Hypothalamus (tissue), 51 donors: ENCODE data around the gene SNUPN.
A peak's percentile ranks its signal among the peaks of the same experiment; 100 is the strongest.
"Not testable (repeated sequence)": the region's sequence is repeated elsewhere in the genome, so short reads cannot be mapped to it uniquely, and the experiment has no call there.

Experiments used
- DNase-seq, 51 donors: peaks; one replicate each; lab custom pipeline; 2025; lab: John Stamatoyannopoulos, UW

SNUPN gene

DNA sequence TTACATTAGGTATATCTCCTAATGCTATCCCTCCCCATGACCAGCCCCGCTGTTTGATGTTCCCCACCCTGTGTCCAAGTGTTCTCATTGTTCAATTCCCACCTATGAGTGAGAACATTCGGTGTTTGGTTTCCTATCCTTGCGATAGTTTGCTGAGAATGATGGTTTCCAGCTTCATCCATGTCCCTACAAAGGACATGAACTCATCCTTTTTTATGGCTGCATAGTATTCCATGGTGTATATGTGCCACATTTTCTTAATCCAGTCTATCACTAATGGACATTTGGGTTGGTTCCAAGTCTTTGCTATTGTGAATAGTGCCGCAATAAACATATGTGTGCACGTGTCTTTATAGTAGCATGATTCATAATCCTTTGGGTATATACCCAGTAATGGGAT lies 39.1 kb downstream of the SNUPN start:
- not testable (repeated sequence) for DNase-seq

- DNase-seq = no peak
Measured at GRCh38 chr15:75584121-75584520, 41.4 kb downstream of the SNUPN start.

DNA sequence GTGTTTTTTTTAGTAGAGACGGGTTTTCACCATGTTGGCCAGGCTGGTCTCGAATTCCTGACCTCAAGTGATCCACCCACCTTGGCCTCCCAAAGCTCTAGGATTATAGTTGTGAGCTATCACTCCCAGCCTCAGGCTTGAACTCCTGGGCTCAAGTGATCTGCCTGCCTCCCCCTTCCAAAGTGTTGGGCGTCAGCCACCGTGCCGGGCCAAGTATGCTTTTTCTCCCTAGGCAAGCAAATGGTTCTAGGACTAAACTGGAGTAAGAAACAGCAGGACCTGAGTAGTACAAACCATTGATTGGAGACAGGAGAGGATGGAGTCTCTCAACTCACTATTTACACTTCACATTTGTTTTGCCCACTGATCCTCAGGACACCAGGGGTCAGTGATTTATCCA lies 41.8 kb downstream of the SNUPN start:
- DNase-seq = no peak

- not testable (repeated sequence) for DNase-seq
Measured at GRCh38 chr15:75582943-75583342, 42.6 kb downstream of the SNUPN start.

DNA sequence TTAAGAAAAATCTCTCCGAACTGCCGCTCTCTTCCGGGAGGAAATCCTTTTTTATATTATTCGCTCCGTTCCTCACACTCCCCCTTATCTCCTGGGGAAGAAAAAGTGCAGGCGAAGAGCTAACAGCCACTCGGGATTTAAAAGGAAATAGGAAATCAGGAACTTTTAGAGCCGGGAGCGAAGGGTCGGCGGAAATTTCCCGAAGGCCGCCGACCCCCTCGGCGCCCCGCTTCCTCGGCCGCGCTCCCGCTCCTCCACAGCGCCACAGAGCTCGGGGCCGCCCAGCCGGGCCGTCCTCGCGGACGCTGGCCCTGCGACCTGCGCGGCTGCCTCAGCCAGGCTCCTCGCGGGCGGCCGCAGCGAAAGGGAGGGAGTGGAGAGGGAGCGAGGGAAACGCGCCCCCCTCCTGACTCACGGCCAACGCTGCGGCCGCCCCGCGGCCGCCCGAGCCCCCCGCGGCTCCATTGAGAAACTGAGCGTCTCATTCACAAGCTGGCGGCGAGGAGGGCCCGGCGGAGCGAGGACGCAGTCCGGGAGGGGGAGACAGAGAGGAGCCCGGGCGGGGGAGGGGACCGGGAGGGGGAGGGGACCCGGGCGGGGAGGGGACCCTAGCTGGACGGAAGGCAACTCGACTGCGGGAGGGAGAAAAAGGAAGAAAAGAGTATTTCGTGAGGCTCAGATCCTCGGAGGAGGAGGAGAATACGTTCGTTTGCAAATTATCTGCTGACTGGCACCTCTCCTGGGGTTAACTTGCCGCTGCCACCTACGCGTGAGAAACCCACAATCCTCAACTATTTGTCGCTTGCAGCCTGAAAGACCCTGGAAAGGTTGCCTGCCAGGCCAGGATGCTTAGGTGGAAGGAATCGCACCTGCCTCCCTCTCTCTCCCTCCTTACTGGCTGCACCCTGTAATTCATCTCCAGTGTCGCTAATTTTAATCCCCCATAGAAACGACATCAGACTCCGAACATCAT lies 46.3 kb downstream of the SNUPN start, which contains the start of gene PTPN9:
Gene PTPN9, minus strand, starts transcription at position 368 of the 973 bp plus-strand sequence. CDS start 539 bp downstream, outside the sequence.
- DNase-seq = peak; percentile 37 to 89 (median 73)

- peak in 22 of 51 donors; percentile 4 to 56 (median 32) for DNase-seq
Measured at GRCh38 chr15:75578173-75578947, 47.2 kb downstream of the SNUPN start.

- DNase-seq = peak in 5 of 51 donors; percentile 7 to 65 (median 25)
Measured at GRCh38 chr15:75577401-75578172, 47.9 kb downstream of the SNUPN start.

DNA sequence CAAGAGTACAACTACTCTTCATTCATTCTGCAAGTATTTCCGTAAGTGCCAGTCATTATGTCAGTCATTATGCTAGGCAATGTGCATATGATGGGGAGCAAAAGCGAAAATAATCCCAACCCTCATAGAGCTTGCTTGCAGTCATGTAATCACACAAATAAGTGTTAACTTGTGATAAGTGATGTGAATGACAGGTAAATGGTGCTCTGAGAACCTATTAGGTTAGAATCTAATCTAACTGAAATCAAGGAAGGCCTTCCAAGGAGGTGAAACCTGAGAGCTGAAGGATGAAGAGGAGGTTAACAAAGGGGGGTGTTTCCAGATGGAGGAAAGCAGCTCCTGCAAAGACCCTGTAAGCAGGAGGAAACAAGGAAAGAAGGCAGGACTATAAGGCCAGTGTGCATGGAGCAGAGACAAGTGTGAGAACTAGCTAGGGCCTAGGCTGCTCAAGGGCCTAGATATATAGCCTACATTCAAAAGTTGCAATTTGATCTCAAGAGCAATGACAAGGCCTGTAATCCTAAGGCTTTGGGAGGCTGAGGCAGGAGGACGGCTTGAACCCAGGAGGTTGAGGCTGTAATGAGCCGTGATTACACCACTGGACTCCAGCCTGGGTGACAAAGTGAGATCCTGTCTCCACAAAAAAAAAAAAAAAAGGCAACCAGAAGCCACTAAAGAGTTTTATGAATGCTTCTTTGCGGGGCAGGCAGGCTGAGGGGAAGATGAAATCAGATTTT lies 51.7 kb downstream of the SNUPN start:
- DNase-seq = no peak

- DNase-seq = no peak
Measured at GRCh38 chr15:75570126-75570845, 55.2 kb downstream of the SNUPN start.

GRCh38 chr15:75565062-75565970 lies 60.2 kb downstream of the SNUPN start:
- no peak for DNase-seq

DNA sequence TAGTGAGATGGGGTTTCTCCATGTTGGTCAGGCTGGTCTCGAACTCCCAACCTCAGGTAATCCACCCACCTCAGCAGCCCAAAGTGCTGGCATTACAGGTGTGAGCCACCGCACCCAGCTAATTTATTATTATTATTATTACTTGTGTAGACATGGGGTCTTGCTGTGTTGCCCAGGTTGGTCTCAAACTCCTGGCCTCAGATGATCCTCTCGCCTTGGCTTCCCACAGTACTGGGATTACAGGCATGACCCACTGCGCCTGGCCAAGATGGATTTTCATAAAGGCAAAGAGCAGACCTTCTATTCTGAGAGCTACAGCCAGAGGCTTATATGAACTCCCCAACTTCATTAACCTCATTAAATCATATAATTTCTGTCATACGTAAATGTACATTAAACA lies 63.6 kb downstream of the SNUPN start:
- no peak for DNase-seq

- DNase-seq = not testable (repeated sequence)
Measured at GRCh38 chr15:75559360-75559759, 66.2 kb downstream of the SNUPN start.

- DNase-seq = not testable (repeated sequence)
Measured at GRCh38 chr15:75558955-75559354, 66.6 kb downstream of the SNUPN start.

- DNase-seq = no peak
Measured at GRCh38 chr15:75554717-75555116, 70.8 kb downstream of the SNUPN start.

- no peak for DNase-seq
Measured at GRCh38 chr15:75553659-75554058, 71.9 kb downstream of the SNUPN start.

DNA sequence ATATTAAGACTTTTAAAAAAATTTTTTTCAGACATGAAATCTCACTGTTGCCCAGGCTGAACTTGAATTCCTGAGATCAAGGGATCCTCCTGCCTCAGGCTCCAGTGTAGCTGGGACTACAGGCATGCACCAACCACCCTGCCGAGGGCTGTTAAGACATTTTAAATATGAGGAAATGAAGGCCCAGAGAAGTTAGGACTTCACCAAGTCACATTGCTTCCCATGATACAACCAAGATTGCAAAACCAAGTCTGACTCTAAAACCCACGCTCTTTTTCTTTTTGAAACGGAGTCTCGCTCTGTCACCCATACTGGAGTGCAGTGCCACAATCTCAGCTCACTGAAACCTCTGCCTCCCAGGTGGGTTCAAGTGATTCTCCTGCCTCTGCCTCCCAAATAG lies 74.4 kb downstream of the SNUPN start:
- DNase-seq = no peak
